Muscle layer of duodenum (tissue), 2 donors: ENCODE results near the gene LRRC45.

ENCODE experiments used
- H3K27ac ChIP-seq: one replicate; pipeline ENCODE4 v1.7.0; 2013; ENCODE audit warnings: mild to moderate bottlenecking, low read length
- H3K27me3 ChIP-seq: one replicate; pipeline ENCODE4 v1.7.0; 2013; ENCODE audit warnings: low read depth, mild to moderate bottlenecking, control low read depth, low read length
- H3K36me3 ChIP-seq, 2 donors: one replicate each; pipeline ENCODE4 v1.7.0; 2013; ENCODE audit warnings: low read length in 2 of 2, control low read depth in 1 of 2, mild to moderate bottlenecking in 1 of 2; ENCODE audit not compliant: insufficient read depth in 2 of 2, control insufficient read depth in 1 of 2
- H3K4me1 ChIP-seq, 2 donors: one replicate each; pipeline ENCODE4 v1.7.0; 2013; ENCODE audit warnings: low read length in 2 of 2, mild to moderate bottlenecking in 2 of 2, control low read depth in 1 of 2, moderate library complexity in 1 of 2; ENCODE audit not compliant: insufficient read depth in 2 of 2, control insufficient read depth in 1 of 2
- H3K4me3 ChIP-seq, 2 donors: one replicate each; pipeline ENCODE4 v1.7.0; 2013; ENCODE audit warnings: low read length in 2 of 2, low read depth in 1 of 2, mild to moderate bottlenecking in 1 of 2
- H3K9me3 ChIP-seq, 2 donors: one replicate each; pipeline ENCODE4 v1.7.0; 2013; ENCODE audit warnings: low read length in 2 of 2, control low read depth in 1 of 2, mild to moderate bottlenecking in 1 of 2; ENCODE audit not compliant: control insufficient read depth in 1 of 2
- donor health status: healthy.

Gene LRRC45

DNA sequence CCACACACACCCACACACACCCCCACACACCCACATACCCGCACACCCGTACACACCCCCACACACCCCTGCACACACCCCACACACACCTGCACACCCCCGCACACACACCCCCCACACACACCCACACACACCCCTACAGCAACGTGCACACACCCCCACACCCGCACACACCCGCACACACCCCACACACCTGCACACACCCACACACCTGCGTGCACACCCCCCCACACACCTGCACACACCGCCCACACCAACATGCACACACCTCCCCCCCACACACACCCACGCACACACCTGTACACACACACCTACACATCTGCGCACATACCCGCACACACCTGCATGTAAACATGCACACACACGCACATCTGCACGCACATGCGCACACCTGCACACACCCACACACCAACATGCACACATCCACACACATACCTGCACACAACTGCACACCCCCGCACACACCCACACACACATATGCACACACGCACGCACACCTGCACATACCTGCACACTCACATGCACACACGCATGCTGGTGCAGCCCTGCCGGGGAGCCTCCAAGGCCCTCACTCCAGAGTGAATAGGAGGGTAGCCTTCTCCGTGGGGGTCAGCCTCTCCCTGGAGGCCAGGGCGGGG lies 38.2 kb upstream of the LRRC45 start:
- Histone ChIP-seq H3K4me1 (no peaks in the 10 kb centered on the region), H3K27ac (no peak overlapping the region), H3K4me3 (no peak overlapping the region), H3K27me3 (no peaks in the 10 kb centered on the region), H3K9me3 (no peaks in the 10 kb centered on the region), H3K36me3 (peaks cover 9 to 39% of the 10 kb centered on the region in 2 donors)

DNA sequence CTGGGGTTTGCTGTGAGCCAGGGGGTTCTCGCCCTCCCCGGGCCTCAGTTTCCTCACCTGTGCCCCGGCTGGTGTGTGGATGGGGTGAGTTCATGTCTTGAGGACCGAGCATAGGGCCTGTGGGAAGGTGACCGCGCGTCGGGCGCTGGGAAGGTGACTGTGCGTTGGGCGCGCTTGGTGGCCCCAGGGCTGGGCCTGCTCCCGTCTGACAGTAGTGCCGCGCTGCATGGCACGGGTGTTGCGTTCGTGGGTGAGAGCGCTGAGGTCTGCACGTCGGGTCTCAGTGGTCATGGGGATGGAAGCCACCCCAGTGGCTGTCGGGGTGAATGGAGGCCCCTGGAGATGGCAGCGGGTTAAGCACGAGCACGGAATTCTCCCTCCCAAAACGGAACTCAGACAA lies 36.5 kb upstream of the LRRC45 start:
- Histone ChIP-seq H3K36me3 (peaks cover 9 to 39% of the 10 kb centered on the region in 2 donors), H3K9me3 (no peaks in the 10 kb centered on the region), H3K27me3 (no peaks in the 10 kb centered on the region), H3K27ac (no peak overlapping the region), H3K4me1 (peaks cover 0 to 5% of the 10 kb centered on the region in 2 donors), H3K4me3 (no peak overlapping the region)

- Histone ChIP-seq H3K4me3 (no peak overlapping the region), H3K4me1 (peaks cover 0 to 12% of the 10 kb centered on the region in 2 donors), H3K27me3 (no peaks in the 10 kb centered on the region), H3K9me3 (no peaks in the 10 kb centered on the region), H3K36me3 (peaks cover 9 to 39% of the 10 kb centered on the region in 2 donors), H3K27ac (no peak overlapping the region)
Measured at GRCh38 chr17:81987161-81987770, 35.8 kb upstream of the LRRC45 start.

- Histone ChIP-seq H3K27ac (no peak overlapping the region), H3K4me1 (peaks cover 0 to 13% of the 10 kb centered on the region in 2 donors), H3K36me3 (peaks cover 0 to 24% of the 10 kb centered on the region in 2 donors), H3K27me3 (no peaks in the 10 kb centered on the region), H3K4me3 (no peak overlapping the region), H3K9me3 (no peaks in the 10 kb centered on the region)
Measured at GRCh38 chr17:81990836-81991683, 32.0 kb upstream of the LRRC45 start.

GRCh38 chr17:81991684-81992305 lies 31.3 kb upstream of the LRRC45 start:
- Histone ChIP-seq H3K27ac (no peak overlapping the region), H3K4me1 (peaks cover 0 to 13% of the 10 kb centered on the region in 2 donors), H3K9me3 (no peaks in the 10 kb centered on the region), H3K36me3 (peaks cover 0 to 26% of the 10 kb centered on the region in 2 donors), H3K4me3 (peak overlapping the region in 1 of 2 donors; percentile 4), H3K27me3 (no peaks in the 10 kb centered on the region)

DNA sequence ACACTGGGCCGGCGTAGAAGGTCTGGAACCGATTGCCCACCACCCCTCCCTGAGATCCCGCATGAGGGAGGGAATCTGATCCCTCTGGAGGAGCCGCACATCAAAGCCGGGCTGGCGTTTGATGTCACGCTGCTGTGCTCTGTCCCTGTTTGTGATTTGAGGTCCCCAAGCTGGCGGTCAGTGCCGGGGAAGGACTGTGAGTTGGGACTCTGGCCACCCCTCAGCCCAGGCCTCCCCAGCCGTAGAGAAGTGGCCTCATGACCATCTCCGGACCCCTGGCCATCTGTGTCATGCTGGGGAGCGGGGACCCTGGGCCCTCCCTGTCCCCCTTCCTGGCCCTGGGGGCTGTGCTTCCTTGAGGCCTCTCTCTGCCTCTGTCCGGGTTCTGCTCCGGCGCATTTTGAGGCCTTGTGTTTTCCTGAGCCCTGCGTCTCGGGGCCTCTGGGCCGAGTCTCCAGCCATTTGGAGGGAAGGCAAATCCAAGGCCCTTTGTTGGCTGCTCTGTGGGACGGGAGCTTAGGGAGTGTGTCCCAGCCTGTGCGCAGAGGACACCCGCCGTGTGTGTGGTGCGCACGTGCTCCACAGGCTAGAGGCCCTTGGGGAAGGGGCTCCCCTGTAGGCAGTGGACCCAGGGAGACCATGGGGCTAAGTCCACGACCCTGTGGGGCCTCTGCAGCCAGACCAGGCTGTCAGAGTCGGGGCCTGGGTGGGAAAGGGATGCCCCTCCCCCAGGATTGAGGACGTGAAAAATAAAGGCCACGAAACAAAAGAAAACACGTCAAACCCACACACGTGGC lies 30.6 kb upstream of the LRRC45 start:
- Histone ChIP-seq H3K27me3 (no peaks in the 10 kb centered on the region), H3K4me1 (peaks cover 0 to 13% of the 10 kb centered on the region in 2 donors), H3K36me3 (peaks cover 0 to 19% of the 10 kb centered on the region in 2 donors), H3K27ac (no peak overlapping the region), H3K9me3 (no peaks in the 10 kb centered on the region), H3K4me3 (no peak overlapping the region)

DNA sequence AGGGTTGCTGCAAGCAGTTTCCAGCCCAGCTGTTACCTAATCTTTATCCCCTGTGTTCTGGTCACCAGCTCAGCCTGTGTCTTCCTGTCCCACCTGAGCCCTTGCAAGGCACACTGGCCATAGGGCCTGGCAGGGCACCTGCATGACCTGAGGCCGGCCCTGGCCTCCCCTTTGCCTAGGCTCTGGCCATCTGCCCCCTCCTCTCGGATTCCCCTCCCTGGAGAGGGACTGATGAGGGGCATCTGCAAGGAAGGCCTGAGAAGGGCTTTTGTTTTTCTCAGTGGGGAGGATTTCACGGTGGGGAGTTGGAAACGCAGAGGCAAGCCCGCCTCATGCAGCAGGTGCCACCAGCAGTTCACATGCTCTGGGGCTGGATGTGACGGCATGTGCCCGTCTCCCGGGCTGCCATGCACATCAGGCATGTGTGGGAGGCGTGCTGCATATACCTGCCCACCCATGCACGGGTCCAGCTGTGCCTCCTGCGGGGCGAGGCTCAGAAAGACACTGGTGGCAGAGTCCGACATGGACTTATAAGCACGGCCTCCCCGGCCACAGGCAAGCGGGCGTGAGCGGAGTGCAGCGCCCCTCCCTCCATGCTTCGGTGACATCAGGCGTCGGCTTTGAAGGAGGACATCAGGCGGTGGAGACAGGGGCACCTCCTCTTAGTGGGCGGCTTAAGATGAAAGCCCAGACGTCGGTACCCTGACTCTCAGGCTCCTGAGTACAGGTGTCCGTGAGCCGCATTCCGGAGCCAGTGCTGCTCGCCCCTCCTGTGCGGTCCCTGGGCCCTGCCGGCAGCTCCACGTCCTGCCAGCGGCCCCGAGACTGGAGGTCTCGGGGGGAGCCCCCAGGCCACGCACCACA lies 29.1 kb upstream of the LRRC45 start:
- Histone ChIP-seq H3K4me3 (no peak overlapping the region), H3K27me3 (no peaks in the 10 kb centered on the region), H3K4me1 (peaks cover 0 to 13% of the 10 kb centered on the region in 2 donors), H3K27ac (no peak overlapping the region), H3K36me3 (peaks cover 0 to 17% of the 10 kb centered on the region in 2 donors), H3K9me3 (no peaks in the 10 kb centered on the region)

- H3K27me3 ChIP-seq = no peaks in the 10 kb centered on the region
- H3K36me3 ChIP-seq = peaks cover 0 to 14% of the 10 kb centered on the region in 2 donors
- no peak overlapping the region for H3K27ac ChIP-seq
- peaks cover 0 to 13% of the 10 kb centered on the region in 2 donors for H3K4me1 ChIP-seq
- no peaks in the 10 kb centered on the region for H3K9me3 ChIP-seq
- H3K4me3 ChIP-seq = no peak overlapping the region
Measured at GRCh38 chr17:81994593-81995462, 28.3 kb upstream of the LRRC45 start.

DNA sequence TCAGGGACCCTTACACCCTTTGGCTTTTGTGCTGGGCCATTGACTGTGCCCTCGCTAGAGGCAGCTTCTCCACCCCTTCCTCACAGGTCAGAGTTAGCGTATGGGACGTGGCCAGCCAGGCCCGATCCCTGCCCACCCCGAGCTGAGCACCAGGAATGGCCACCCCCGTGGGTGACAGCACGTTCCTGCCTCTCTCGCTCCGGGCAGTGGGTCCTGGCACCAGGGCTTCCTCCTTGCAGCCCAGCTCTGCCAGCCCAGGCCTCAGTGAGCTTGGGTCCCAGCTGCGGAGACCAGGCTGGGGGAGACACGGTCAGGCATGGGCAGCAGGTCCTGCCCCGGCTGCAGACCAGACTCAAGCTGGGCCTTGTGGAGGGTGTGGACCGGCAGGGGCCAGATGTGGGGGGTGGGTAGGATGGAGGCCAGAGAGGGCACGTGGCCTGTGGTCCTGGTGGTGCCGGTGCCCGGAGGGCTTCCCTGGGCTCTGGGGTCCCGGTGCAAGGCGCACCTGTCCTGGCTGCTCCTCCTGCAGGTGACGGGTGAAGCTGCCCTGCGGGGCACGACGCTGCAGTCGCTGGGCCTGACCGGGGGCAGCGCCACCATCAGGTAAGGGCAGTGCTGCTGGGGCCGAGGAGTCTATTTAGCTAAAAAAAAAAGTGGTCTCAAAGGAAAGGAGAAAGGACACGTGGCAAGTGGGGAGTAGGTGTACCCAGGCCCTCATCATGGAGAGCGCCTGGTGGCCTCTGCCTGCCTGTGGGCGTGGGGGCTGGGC lies 27.5 kb upstream of the LRRC45 start:
- Histone ChIP-seq H3K36me3 (peaks cover 0 to 14% of the 10 kb centered on the region in 2 donors), H3K4me3 (no peak overlapping the region), H3K4me1 (peaks cover 0 to 13% of the 10 kb centered on the region in 2 donors), H3K27ac (no peak overlapping the region), H3K9me3 (no peaks in the 10 kb centered on the region), H3K27me3 (no peaks in the 10 kb centered on the region)
